ENCODE data around the gene TUBB6. TPM values are rescaled to one million over a fixed set of nuclear protein-coding genes. Genes with fewer than 3 reads are reported as not detected.

TUBB6 gene
- polyA plus RNA-seq, 1 donor from 2014 or later, result 3.8 TPM

DNA sequence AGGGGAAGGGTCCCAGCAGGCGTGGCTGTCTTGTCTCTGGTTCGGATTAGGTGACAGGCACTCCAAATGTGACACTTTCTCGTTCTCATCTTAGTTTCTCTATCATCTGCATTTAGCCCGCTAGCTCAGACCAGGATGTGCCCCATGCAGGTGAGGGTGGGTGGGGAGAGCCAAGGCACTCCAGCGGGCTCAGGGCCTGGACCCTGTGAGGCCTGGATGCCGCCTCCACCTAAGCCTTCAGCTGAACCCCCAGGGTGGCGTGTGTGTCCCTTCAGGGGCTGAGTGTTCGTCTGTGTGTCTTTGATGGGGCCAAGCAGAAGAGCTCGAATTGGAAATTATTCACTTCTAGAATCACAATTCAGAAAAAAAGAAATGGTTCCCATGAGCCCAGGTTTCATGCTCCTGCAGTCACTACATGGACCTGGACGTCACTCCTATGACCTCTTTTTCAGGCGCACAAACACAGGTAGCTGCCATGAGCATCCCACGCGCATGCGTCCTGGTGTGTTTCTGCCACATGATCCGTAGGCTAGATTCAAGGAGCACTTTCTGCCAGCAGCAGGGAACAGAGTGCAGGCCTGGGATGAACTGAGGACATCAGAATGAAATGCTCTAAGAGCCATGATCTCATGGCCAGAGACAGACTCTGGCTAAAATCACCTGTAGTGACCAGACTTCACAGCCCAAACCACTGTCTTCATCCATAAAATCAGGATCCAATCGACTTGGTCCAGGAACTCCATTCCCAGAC, 28.1 kb upstream of the TUBB6 start:
- Histone ChIP-seq H3F3A (ENCODE audit: insufficient read depth, low read length, poor library complexity, severe bottlenecking) (no peaks in the 10 kb centered on the region), H4K20me1 (ENCODE audit: insufficient read depth) (no peaks in the 10 kb centered on the region), H3K9ac (ENCODE audit: low read length) (no peak overlapping the region)

DNA sequence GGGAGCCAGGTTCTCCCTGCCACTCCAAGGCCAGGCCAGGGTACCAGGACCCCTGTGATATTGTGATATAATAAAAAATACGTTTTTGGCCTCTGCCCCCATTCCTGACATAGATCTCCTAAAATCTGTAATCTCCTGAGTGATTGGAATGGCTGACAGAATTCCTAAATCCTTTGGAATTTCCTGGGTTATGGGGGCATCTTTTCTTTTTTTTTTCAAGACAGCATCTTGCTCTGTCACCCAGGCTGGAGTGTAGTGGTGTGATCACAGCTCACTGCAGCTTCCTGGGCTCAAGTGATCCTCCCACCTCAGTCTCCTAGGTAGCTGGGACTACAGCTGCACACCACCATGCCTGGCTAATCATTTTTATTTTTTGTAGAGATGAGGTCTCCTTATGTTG, 26.2 kb upstream of the TUBB6 start:
- no peak overlapping the region for H3K9ac ChIP-seq (ENCODE audit: low read length)
- H3K9me3 ChIP-seq (ENCODE audit: low read length), result no peaks in the 10 kb centered on the region
- no peaks in the 10 kb centered on the region for H3F3A ChIP-seq (ENCODE audit: insufficient read depth, low read length, poor library complexity, severe bottlenecking)
- no peaks in the 10 kb centered on the region for H4K20me1 ChIP-seq (ENCODE audit: insufficient read depth)
- no peak overlapping the region for H2AFZ ChIP-seq (ENCODE audit: low read depth, low read length)
- TF ChIP-seq, protein P1, sequence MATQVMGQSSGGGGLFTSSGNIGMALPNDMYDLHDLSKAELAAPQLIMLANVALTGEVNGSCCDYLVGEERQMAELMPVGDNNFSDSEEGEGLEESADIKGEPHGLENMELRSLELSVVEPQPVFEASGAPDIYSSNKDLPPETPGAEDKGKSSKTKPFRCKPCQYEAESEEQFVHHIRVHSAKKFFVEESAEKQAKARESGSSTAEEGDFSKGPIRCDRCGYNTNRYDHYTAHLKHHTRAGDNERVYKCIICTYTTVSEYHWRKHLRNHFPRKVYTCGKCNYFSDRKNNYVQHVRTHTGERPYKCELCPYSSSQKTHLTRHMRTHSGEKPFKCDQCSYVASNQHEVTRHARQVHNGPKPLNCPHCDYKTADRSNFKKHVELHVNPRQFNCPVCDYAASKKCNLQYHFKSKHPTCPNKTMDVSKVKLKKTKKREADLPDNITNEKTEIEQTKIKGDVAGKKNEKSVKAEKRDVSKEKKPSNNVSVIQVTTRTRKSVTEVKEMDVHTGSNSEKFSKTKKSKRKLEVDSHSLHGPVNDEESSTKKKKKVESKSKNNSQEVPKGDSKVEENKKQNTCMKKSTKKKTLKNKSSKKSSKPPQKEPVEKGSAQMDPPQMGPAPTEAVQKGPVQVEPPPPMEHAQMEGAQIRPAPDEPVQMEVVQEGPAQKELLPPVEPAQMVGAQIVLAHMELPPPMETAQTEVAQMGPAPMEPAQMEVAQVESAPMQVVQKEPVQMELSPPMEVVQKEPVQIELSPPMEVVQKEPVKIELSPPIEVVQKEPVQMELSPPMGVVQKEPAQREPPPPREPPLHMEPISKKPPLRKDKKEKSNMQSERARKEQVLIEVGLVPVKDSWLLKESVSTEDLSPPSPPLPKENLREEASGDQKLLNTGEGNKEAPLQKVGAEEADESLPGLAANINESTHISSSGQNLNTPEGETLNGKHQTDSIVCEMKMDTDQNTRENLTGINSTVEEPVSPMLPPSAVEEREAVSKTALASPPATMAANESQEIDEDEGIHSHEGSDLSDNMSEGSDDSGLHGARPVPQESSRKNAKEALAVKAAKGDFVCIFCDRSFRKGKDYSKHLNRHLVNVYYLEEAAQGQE (IDR thresholded peaks at IDR 0.05; ENCODE audit: borderline replicate concordance), result no peak
- TF ChIP-seq TAF1 (IDR thresholded peaks at IDR 0.05; ENCODE audit: low read depth), result no peak
- no peak for TF ChIP-seq RAD21 (conservative IDR thresholded peaks at IDR 0.05)
- no peak for TF ChIP-seq EP300 (conservative IDR thresholded peaks at IDR 0.05; ENCODE audit: poor library complexity, severe bottlenecking)
- TF ChIP-seq SMC3 (conservative IDR thresholded peaks at IDR 0.05; ENCODE audit: poor library complexity), result no peak
- no peak for TF ChIP-seq EZH2 (IDR thresholded peaks at IDR 0.05; ENCODE audit: borderline replicate concordance, insufficient read depth, low read length, poor library complexity, severe bottlenecking)
- TF ChIP-seq, protein P2, sequence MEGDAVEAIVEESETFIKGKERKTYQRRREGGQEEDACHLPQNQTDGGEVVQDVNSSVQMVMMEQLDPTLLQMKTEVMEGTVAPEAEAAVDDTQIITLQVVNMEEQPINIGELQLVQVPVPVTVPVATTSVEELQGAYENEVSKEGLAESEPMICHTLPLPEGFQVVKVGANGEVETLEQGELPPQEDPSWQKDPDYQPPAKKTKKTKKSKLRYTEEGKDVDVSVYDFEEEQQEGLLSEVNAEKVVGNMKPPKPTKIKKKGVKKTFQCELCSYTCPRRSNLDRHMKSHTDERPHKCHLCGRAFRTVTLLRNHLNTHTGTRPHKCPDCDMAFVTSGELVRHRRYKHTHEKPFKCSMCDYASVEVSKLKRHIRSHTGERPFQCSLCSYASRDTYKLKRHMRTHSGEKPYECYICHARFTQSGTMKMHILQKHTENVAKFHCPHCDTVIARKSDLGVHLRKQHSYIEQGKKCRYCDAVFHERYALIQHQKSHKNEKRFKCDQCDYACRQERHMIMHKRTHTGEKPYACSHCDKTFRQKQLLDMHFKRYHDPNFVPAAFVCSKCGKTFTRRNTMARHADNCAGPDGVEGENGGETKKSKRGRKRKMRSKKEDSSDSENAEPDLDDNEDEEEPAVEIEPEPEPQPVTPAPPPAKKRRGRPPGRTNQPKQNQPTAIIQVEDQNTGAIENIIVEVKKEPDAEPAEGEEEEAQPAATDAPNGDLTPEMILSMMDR (IDR thresholded peaks at IDR 0.05; ENCODE audit: poor library complexity, severe bottlenecking), result no peak
- TF ChIP-seq MXI1 (conservative IDR thresholded peaks at IDR 0.05; ENCODE audit: poor library complexity, severe bottlenecking), result no peak
- no peak for TF ChIP-seq POLR2AphosphoS5 (IDR thresholded peaks at IDR 0.05)
- H3K27me3 ChIP-seq (ENCODE audit: insufficient read depth, low read depth, low read length), result peaks cover 9% of the 10 kb centered on the region
- H3K79me2 ChIP-seq (replicated peaks; ENCODE audit: insufficient read depth, low read length), result no peaks in the 10 kb centered on the region
- H3K4me3 ChIP-seq (ENCODE audit: low read length), result no peak overlapping the region
- no peaks in the 10 kb centered on the region for H3K36me3 ChIP-seq (ENCODE audit: insufficient read depth, low read length)
- no peak overlapping the region for H3K4me2 ChIP-seq (ENCODE audit: low read length)
- no peak overlapping the region for H3K27ac ChIP-seq (ENCODE audit: low read length)
- no peaks in the 10 kb centered on the region for H3K9me2 ChIP-seq (ENCODE audit: insufficient read depth, low read length)

More for the DNA sequence above, 28.1 kb upstream of the TUBB6 start:
- Histone ChIP-seq H3K36me3 (ENCODE audit: insufficient read depth, low read length) (no peaks in the 10 kb centered on the region), H3K79me2 (replicated peaks; ENCODE audit: insufficient read depth, low read length) (no peaks in the 10 kb centered on the region), H3K9me2 (ENCODE audit: insufficient read depth, low read length) (no peaks in the 10 kb centered on the region), H3K27ac (ENCODE audit: low read length) (no peak overlapping the region), H3K27me3 (ENCODE audit: insufficient read depth, low read depth, low read length) (no peaks in the 10 kb centered on the region), H2AFZ (ENCODE audit: low read depth, low read length) (no peak overlapping the region), H3K4me3 (ENCODE audit: low read length) (no peak overlapping the region), H3K4me2 (ENCODE audit: low read length) (no peak overlapping the region), H3K9me3 (ENCODE audit: low read length) (no peaks in the 10 kb centered on the region)
- no peak for TF ChIP-seq TAF1 (IDR thresholded peaks at IDR 0.05; ENCODE audit: low read depth)
- TF ChIP-seq, protein P2 (IDR thresholded peaks at IDR 0.05; ENCODE audit: poor library complexity, severe bottlenecking), result no peak

Data from neural cell (in vitro differentiated cells).